HG02970 (cell line): Measurements from ENCODE around the gene REPIN1.

Experiments
- ATAC-seq: cut with Tn5 transposase; IDR thresholded peaks from one replicate; pipeline ENCODE4 v1.9.1; 2021; ENCODE audit warnings: mild to moderate bottlenecking, moderate library complexity, moderate number of reproducible peaks; ENCODE audit not compliant: unreplicated experiment, low FRiP score

Gene REPIN1

DNA sequence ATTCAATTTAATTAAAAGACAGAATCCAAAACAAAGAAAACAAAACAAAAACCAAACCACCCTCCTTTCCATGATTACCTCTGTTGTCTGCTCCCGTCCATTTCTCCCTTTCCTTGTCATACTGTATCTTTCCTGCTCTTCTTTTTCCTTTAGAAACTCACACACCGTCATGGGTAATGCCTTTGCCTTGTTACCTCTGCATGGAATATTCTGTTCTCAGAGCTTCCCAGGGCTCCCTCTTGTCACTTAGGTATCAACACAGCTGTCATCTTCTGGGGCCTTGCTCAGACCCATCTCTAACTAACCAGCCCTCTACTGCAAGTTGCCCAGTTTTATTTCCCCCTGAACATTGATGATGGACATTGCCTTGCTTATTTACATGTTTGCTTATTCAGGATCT, 51.6 kb downstream of the REPIN1 start:
- ATAC-seq, result no peak

DNA sequence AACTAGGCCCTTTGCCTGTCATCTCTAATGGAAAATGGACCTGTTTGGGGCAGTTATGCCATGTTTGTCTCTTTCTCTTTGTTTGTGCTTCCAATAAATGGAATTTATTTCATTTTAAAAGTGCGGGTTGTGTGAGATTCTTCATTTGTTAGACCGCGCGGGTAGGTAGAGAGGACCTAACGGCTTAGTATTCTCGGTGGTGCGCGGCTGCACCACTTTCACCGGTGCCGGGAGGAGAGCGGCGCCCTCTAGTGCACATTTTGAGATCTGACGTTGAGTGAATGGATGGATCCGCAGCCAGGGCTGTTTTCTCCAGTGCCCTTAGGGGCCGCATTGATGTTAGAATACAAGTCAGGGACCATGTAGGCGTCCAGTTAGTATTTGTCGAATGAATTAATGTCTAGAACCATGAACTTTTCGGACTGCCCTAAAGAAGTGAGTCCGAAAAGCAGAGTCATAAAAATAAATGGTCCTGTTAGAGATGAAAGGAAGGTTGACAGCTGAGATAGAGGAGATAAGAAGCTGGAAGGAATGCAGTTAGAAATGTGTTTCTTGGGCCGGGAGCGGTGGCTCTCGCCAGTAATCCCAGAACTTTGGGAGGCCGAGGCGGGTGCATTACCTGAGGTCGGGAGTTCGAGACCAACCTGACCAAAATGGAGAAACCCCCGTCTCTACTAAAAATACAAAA, 52.5 kb downstream of the REPIN1 start:
- ATAC-seq, result no peak

DNA sequence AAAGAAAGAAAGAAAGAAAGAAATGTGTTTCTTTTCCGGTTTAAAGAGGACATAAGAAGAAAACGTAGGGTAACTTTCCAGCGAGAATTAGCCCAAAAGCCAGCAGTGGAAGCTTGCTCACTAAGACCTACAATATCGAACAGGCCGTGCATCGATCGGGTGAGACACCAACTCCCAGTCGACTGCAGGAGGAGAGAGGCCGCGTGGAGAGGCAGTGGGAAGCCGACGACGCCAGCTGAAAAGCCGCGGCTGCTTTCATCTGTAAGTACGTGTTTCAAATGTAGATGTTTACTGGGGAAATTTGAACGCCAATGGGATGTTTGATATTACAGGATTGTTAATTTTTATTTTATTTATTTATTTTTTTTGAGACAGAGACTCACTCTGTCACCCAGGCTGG, 53.2 kb downstream of the REPIN1 start:
- no peak for ATAC-seq
